Psoas muscle (tissue), 8 donors: Measurements from ENCODE around the gene ADAMTS2. TPM values are rescaled to one million over a fixed set of nuclear protein-coding genes. Genes with fewer than 3 reads are reported as not detected.

Experiments used
- ATAC-seq, 4 donors: fragments of 200-7000 bp; cut with Tn5 transposase; one replicate each; pipeline ENCODE4 v1.9.1; 2020; ENCODE audit warnings: moderate library complexity in 3 of 4, mild to moderate bottlenecking in 2 of 4
- DNase-seq, 2 donors: peaks; one replicate each; pipeline ENCODE4 v3.0.0-alpha.2; 2020
- H3K27ac ChIP-seq: fragments of 200-600 bp; one replicate; pipeline ENCODE4 v1.8.0; 2022
- H3K27me3 ChIP-seq, 3 donors: fragments of 200-600 bp in 1 of 3; one replicate each; pipeline versions ENCODE4 v1.6.1 to v1.8.0; 2013 to 2022; ENCODE audit warnings: low read length in 2 of 3, mild to moderate bottlenecking in 2 of 3, moderate library complexity in 1 of 3; ENCODE audit not compliant: insufficient read depth in 3 of 3
- H3K36me3 ChIP-seq, 2 donors: fragments of 200-600 bp in 1 of 2; one replicate each; pipeline versions ENCODE4 v1.6.1 to v1.8.0; 2013 to 2022; ENCODE audit warnings: low read depth in 1 of 2, mild to moderate bottlenecking in 1 of 2, moderate library complexity in 1 of 2; ENCODE audit not compliant: insufficient read depth in 1 of 2
- H3K4me1 ChIP-seq: fragments of 200-600 bp; one replicate; pipeline ENCODE4 v1.8.0; 2022
- H3K4me3 ChIP-seq: fragments of 200-600 bp; one replicate; pipeline ENCODE4 v1.8.0; 2022; ENCODE audit warnings: mild to moderate bottlenecking
- H3K9me3 ChIP-seq: fragments of 200-600 bp; one replicate; pipeline ENCODE4 v1.8.0; 2022
- whole genome bisulfite sequencing, 3 donors: extraction: QIAGEN DNeasy Blood & Tissue Kit; methylation state at CpG; one replicate each; pipeline versions ENCODE4 v1.1.6 to v1.1.7; 2013; 5-methylcytosine and 5-hydroxymethylcytosine counted together
- intact Hi-C, 2 donors: fragments of 100-400 bp; cut with DNase I; formaldehyde crosslinking; loops; one replicate each; pipeline versions ENCODE4 v1.11.0 to v1.14.2; 2022
- polyA plus RNA-seq, 3 donors: library from polyadenylated mRNA; stranded (reverse); fragments of 200-250 nt; gene quantifications; one replicate each; pipeline ENCODE4 v1.2.3, GENCODE V29; 2013
- total RNA-seq, 4 donors: library from RNA; stranded (reverse); fragmentation: NEBNext Ultra II Directional in 2 of 4; extraction: Animal tissue kit (Norgen Biotek cat#: 25700) in 2 of 4; gene quantifications; one replicate each; pipeline versions ENCODE4 v1.2.1 to v1.2.4, GENCODE V29; 2021 to 2023
- TF ChIP-seq, protein P1 (sequence below): fragments of 200-600 bp; IDR thresholded peaks from one replicate; pipeline ENCODE4 v1.8.0; 2022; ENCODE audit warnings: antibody characterized with exemption
- donor health status: healthy with polysubstance abuse.
- donor health status: DM: no; HTN: no; CAD: no; lungs with moderate emphysema.
- donor health status: Bipolar disorder and iron deficiency.
- donor health status: healthy.
- donor health status: DM: yes; HTN: yes; CAD: no.
- donor health status: DM: no; HTN: no; CAD: no.
- donor health status: DM: no; HTN: no; CAD: no.
- donor health status: DM: yes; HTN: yes; CAD: no.

The ADAMTS2 gene
- total and polyA plus RNA-seq, 7 donors = 0.83 to 3.7 (median 2.0) TPM

DNA sequence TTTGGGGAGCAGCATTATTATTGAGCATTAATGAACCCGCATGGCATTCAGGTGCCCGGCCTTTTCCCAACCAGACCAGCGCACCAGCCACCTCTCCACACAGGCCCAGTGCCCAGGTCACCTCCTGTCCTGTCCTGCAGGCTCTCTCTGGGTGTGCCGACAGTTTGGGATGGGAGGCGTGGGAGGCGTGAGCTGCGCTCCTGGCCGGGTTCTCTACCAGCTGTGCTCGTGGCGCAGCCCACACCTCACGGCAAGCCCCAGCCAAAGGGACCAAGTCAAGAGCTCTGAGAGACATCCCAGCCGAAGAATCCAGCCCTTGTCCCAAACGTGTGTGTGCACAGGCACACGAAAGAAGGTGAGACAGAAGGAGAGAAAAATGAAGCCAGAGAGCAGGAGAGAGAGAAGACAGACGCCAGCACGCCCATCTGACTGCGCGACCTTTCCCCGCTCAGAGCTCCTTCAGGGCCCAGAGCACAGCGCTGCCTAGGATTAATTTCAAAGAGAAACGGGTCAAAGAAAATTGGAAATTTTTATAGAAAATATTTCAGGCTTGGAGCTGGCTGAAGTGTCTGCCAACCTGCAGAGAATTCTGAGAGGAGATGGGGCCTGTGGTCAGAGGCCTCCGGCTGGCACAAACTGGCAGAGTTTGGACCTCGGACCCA is 81.7 kb downstream of the ADAMTS2 start:
- Histone ChIP-seq H3K4me1 (peaks cover 17% of the 10 kb centered on the region), H3K36me3 (no peaks in the 10 kb centered on the region), H3K27ac (no peak overlapping the region), H3K4me3 (no peak overlapping the region), H3K27me3 (no peaks in the 10 kb centered on the region), H3K9me3 (no peaks in the 10 kb centered on the region)
- WGBS, 3 donors = 83 to 89% (median 88%) methylated on average over 23 of the region's 23 CpGs
- DNase-seq (peak; percentile 15 to 42), ATAC-seq (no peak)
- intact Hi-C loops = no loop called here
- TF ChIP-seq, protein P1, sequence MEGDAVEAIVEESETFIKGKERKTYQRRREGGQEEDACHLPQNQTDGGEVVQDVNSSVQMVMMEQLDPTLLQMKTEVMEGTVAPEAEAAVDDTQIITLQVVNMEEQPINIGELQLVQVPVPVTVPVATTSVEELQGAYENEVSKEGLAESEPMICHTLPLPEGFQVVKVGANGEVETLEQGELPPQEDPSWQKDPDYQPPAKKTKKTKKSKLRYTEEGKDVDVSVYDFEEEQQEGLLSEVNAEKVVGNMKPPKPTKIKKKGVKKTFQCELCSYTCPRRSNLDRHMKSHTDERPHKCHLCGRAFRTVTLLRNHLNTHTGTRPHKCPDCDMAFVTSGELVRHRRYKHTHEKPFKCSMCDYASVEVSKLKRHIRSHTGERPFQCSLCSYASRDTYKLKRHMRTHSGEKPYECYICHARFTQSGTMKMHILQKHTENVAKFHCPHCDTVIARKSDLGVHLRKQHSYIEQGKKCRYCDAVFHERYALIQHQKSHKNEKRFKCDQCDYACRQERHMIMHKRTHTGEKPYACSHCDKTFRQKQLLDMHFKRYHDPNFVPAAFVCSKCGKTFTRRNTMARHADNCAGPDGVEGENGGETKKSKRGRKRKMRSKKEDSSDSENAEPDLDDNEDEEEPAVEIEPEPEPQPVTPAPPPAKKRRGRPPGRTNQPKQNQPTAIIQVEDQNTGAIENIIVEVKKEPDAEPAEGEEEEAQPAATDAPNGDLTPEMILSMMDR = no peak

DNA sequence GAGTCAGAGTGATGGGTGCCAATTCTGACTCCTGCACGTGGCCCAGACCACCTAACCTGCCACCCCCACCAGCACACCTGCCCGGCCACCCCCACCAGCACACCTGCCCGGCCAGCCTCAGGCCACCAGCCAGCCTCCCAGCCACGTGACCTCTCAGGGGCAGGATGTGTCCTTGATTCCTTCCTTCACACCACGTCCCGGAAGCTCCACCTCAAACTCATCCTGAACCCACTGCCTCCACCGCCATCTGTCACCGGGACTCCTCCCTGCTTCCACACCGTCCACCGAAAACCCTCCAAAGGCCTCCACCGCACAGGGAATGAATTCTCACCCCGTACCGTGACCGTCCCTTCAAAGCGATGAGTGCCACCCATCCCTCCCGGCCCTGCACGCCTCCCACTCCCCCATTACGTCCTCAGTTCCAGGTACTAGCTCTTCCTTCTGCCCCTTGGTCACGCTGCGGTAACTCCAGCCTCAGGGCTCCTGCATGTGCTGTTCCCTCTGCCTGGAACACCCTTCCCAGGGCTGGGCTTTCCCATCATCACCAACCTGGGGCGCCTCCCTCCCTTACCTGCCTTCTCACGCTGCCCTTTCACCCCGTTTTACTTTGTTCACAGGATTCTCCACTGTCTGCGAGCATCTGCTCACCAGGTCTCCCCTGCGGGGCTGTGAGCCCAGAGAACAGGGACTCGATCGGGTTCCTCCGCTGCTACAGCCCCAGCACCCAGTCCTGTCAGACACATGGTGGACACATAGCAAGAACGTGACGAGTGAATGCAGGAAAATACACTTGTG is 82.9 kb downstream of the ADAMTS2 start:
- intact Hi-C loops = no loop called here
- 88 to 93% (median 89%) methylated on average over 28 to 30 of the region's 30 CpGs for WGBS, 3 donors
- peak; percentile 6 to 50 for DNase-seq

DNA sequence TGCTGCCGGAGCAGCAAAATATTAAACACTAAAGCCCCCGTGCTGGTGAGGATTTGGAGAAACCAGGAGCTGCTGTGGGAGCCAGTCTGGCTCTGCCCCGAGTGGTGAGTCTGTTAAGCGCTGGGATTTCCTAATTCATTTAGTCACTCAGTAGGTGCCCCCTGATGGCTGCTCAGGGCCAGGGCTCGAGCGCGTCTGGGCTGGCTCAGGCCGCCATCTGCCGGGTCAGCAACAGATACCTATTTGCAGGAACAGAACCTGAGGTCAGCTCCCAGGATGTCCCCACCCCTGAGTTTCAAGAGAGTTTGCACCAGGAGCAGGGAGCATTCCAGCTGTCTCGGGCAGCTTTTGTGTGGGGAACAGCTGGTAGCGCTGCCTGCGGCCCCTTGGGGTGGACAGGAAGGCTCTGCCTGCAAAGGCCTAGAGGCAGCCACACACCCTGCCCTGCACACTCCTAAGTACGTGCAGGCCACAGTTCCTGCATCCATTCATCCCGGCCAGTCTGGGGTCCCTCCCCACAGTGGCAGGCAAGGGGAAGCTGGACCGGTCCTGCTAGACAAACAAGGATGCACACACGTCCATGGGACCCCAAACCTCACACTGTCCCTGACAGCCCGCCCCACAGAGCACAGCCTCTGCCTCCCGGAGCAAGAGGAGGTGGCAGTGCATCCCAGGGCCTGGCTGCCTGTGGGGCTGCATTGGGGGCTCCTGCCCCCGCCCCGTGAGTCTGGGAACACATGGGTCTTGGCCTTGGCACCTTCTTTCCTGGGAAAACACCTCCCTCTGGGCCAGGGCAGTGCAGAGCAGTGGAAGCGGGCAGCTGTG is 83.7 kb downstream of the ADAMTS2 start:
- Histone ChIP-seq H3K27me3 (no peaks in the 10 kb centered on the region), H3K27ac (no peak overlapping the region), H3K4me1 (peaks cover 13% of the 10 kb centered on the region), H3K36me3 (no peaks in the 10 kb centered on the region), H3K9me3 (no peaks in the 10 kb centered on the region), H3K4me3 (no peak overlapping the region)
- no peak for ATAC-seq
- intact Hi-C loops = no loop called here
- DNase-seq = peak in 1 of 2 donors; percentile 58
- TF ChIP-seq, protein P1 = peak; percentile 5
- WGBS, 3 donors = 66 to 74% (median 66%) methylated on average over 21 of the region's 21 CpGs

More for the DNA sequence above, 82.9 kb downstream of the ADAMTS2 start:
- no peak overlapping the region for H3K27ac ChIP-seq
- H3K36me3 ChIP-seq = no peaks in the 10 kb centered on the region
- TF ChIP-seq, protein P1 = no peak
- H3K4me3 ChIP-seq = no peak overlapping the region
- no peaks in the 10 kb centered on the region for H3K9me3 ChIP-seq
- no peak for ATAC-seq
- H3K27me3 ChIP-seq = no peaks in the 10 kb centered on the region
- H3K4me1 ChIP-seq = peaks cover 15% of the 10 kb centered on the region

DNA sequence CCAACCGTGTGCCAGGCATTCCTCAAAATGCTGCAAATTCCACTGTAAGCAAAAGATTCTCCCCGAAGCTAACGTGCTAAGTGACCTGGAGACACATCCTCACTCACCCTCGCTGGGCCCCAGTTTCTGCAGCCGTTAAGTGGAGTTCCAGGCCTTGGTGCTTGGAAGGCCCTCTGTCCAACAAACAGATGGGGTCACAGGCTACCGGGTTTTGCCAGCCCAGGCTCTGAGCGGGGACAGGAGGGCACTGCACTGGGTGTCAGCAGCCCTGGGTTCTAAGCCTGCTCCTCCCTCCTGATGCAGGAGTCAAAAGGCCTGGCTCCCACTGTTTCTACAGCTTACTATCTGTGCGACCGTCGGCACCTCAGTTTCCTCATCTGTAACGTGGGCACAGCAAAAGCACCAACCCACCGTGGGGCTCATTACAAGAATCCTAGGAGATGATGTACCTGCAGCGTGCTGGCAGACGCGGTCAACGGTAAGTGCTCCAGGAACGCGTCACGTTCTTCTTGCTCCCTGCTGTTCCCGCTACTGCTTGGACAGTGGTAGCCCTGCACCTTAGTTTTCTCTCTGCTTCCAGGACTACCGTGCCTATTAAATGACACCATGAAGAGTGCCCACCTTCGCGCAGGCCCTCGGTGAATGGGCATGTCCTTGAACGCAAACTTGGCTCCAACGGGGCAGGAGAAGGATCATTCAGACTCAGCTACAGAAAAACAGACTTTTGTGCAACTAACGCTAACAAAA is 84.8 kb downstream of the ADAMTS2 start:
- 83 to 87% (median 83%) methylated on average over 27 of the region's 27 CpGs for WGBS, 3 donors
- no peak overlapping the region for H3K27ac ChIP-seq
- H3K36me3 ChIP-seq = no peaks in the 10 kb centered on the region
- peak in 1 of 2 donors; percentile 32 for DNase-seq
- TF ChIP-seq, protein P1 = no peak
- intact Hi-C loops = no loop called here
- ATAC-seq = no peak
- no peak overlapping the region for H3K4me3 ChIP-seq
- H3K9me3 ChIP-seq = no peaks in the 10 kb centered on the region
- peaks cover 4% of the 10 kb centered on the region for H3K4me1 ChIP-seq
- no peaks in the 10 kb centered on the region for H3K27me3 ChIP-seq
